HepG2 (cell line): ENCODE data around the gene CFI. TPM values are rescaled to one million over a fixed set of nuclear protein-coding genes. Genes with fewer than 3 reads are reported as not detected.

Experiments
- AKNA ChIP-seq: sonication (generic); formaldehyde crosslinking; IDR thresholded peaks from 2 replicates; pipeline ENCODE4 v1.4.0; 2020; ENCODE audit warnings: missing genetic modification reagents, borderline replicate concordance
- BRCA1 ChIP-seq: sonication (generic); formaldehyde crosslinking; IDR thresholded peaks from 2 replicates; pipeline ENCODE4 v1.4.0; 2020; ENCODE audit warnings: missing genetic modification reagents
- EP300 ChIP-seq, 3 experiments: sonication (generic) in 1 of 3; formaldehyde crosslinking in 1 of 3; IDR thresholded peaks; 2 replicates each; pipeline versions ENCODE4 v1.5.1 to v1.6.1; 2011 to 2020; ENCODE audit warnings: low read depth in 2 of 3, low read length in 2 of 3, borderline replicate concordance in 1 of 3, improper control_type of control experiment in 1 of 3, mild to moderate bottlenecking in 1 of 3, missing genetic modification reagents in 1 of 3, moderate library complexity in 1 of 3
- FOXM1 ChIP-seq: sonication (generic); formaldehyde crosslinking; IDR thresholded peaks from 2 replicates; pipeline ENCODE4 v1.5.0; 2020; ENCODE audit warnings: missing genetic modification reagents
- HDAC2 ChIP-seq: sonication (generic); formaldehyde crosslinking; IDR thresholded peaks from 2 replicates; pipeline ENCODE4 v1.4.0; 2020; ENCODE audit warnings: missing genetic modification reagents
- HINFP ChIP-seq: sonication (generic); formaldehyde crosslinking; IDR thresholded peaks from 2 replicates; pipeline ENCODE4 v1.4.0; 2020; ENCODE audit warnings: low read depth, mild to moderate bottlenecking, missing genetic modification reagents
- MAF1 ChIP-seq: sonication (generic); formaldehyde crosslinking; IDR thresholded peaks from 2 replicates; pipeline ENCODE4 v1.5.0; 2020; ENCODE audit warnings: missing genetic modification reagents, borderline replicate concordance
- MED1 ChIP-seq: sonication (generic); formaldehyde crosslinking; IDR thresholded peaks from 2 replicates; pipeline ENCODE4 v1.4.0; 2020; ENCODE audit warnings: missing genetic modification reagents
- PCBP2 ChIP-seq: fragments of 200-400 bp; formaldehyde crosslinking; optimal IDR thresholded peaks from 2 replicates; pipeline ENCODE3; 2018; ENCODE audit warnings: low read length, low read depth; ENCODE audit not compliant: poor library complexity, severe bottlenecking
- POGZ ChIP-seq: sonication (generic); formaldehyde crosslinking; IDR thresholded peaks from 2 replicates; pipeline ENCODE4 v1.4.0; 2020; ENCODE audit warnings: mild to moderate bottlenecking, missing genetic modification reagents
- YEATS4 ChIP-seq: sonication (generic); formaldehyde crosslinking; IDR thresholded peaks from 2 replicates; pipeline ENCODE4 v1.4.0; 2020; ENCODE audit warnings: missing genetic modification reagents, borderline replicate concordance
- YY1 ChIP-seq: IDR thresholded peaks from 2 replicates; pipeline ENCODE4 v1.6.1; 2011; ENCODE audit warnings: low read length, low read depth, moderate library complexity, mild to moderate bottlenecking; ENCODE audit not compliant: insufficient read depth, insufficient replicate concordance
- ZNF101 ChIP-seq: sonication (generic); formaldehyde crosslinking; IDR thresholded peaks from 2 replicates; pipeline ENCODE4 v1.4.0; 2020; ENCODE audit warnings: mild to moderate bottlenecking, low read depth, missing genetic modification reagents, borderline replicate concordance
- ZNF468 ChIP-seq: sonication (generic); formaldehyde crosslinking; IDR thresholded peaks from 2 replicates; pipeline ENCODE4 v1.8.0; 2022; ENCODE audit warnings: mild to moderate bottlenecking, moderate library complexity, missing genetic modification reagents
- ZNF781 ChIP-seq: sonication (generic); formaldehyde crosslinking; IDR thresholded peaks from 2 replicates; pipeline ENCODE4 v1.5.1; 2020; ENCODE audit warnings: borderline replicate concordance, mild to moderate bottlenecking, missing genetic modification reagents; ENCODE audit errors: not compliant biosample characterization
- polyA plus RNA-seq, 8 experiments: library from polyadenylated mRNA; depleted of rRNA in 3 of 8; stranded (reverse) in 7 of 8; unstranded in 1 of 8; fragments of >200 nt; fragmentation: Illumina TruSeq in 4 of 8; extraction: Trizol in 4 of 8; gene quantifications; 2 replicates each; pipeline versions ENCODE4 v1.2.1 to v1.2.3, GENCODE V29; 2011 to 2016; ENCODE audit warnings: low read depth in 4 of 8, missing spikeins in 1 of 8, mixed read lengths in 1 of 8; ENCODE audit not compliant: insufficient read depth in 1 of 8
- total RNA-seq, 5 experiments: library from RNA; depleted of rRNA; stranded (reverse); fragments of >200 nt; fragmentation: Illumina TruSeq; extraction: Trizol; gene quantifications; 2 replicates each; pipeline ENCODE4 v1.2.3, GENCODE V29; 2016; ENCODE audit warnings: low read depth in 1 of 5
- TF ChIP-seq, protein P1 (sequence below): sonication (generic); formaldehyde crosslinking; IDR thresholded peaks from 2 replicates; pipeline ENCODE4 v1.4.0; 2020; ENCODE audit warnings: missing genetic modification reagents
- TF ChIP-seq, protein P2 (sequence below): sonication (generic); formaldehyde crosslinking; IDR thresholded peaks from 2 replicates; pipeline ENCODE4 v1.8.1; 2023; ENCODE audit warnings: mild to moderate bottlenecking, missing genetic modification reagents

CFI gene
- total and polyA plus RNA-seq, 2 of the 13 experiments (the other 11 are each of a cell fraction or from before 2014, with no cell fraction given) = 284 to 337 TPM

GRCh38 chr4:109702950-109703663 is 98.7 kb downstream of the CFI start, which contains the start of gene CASP6 (continued):
- TF ChIP-seq MAF1 (0 out of 2 replicates have a peak, but pooled peaks have one; percentile 33), YEATS4 (CRISPR knock-in tag) (no peak), YY1 (no peak), MED1 (peak; percentile 33; the same call in 1 of the 2 replicates), ZNF101 (no peak), FOXM1 (CRISPR knock-in tag) (no peak), PCBP2 (no peak), AKNA (CRISPR knock-in tag) (no peak), HINFP (CRISPR knock-in tag) (no peak), ZNF468 (CRISPR knock-in tag) (no peak), EP300 (IDR thresholded peaks at IDR 0.05; ENCODE audit: low read depth in 2 of 2, low read length in 2 of 2) (no peak), EP300 (CRISPR knock-in tag; IDR thresholded peaks at IDR 0.05; ENCODE audit: borderline replicate concordance) (no peak), BRCA1 (CRISPR knock-in tag) (no peak), HDAC2 (CRISPR knock-in tag) (peak; percentile 34; the same call in 1 of the 2 replicates), POGZ (CRISPR knock-in tag) (0 out of 2 replicates have a peak, but pooled peaks have one; percentile 27), ZNF781 (CRISPR knock-in tag) (no peak)
- TF ChIP-seq, protein P1, sequence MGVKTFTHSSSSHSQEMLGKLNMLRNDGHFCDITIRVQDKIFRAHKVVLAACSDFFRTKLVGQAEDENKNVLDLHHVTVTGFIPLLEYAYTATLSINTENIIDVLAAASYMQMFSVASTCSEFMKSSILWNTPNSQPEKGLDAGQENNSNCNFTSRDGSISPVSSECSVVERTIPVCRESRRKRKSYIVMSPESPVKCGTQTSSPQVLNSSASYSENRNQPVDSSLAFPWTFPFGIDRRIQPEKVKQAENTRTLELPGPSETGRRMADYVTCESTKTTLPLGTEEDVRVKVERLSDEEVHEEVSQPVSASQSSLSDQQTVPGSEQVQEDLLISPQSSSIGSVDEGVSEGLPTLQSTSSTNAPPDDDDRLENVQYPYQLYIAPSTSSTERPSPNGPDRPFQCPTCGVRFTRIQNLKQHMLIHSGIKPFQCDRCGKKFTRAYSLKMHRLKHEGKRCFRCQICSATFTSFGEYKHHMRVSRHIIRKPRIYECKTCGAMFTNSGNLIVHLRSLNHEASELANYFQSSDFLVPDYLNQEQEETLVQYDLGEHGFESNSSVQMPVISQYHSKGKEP (CRISPR knock-in tag) = no peak
- TF ChIP-seq, protein P2, sequence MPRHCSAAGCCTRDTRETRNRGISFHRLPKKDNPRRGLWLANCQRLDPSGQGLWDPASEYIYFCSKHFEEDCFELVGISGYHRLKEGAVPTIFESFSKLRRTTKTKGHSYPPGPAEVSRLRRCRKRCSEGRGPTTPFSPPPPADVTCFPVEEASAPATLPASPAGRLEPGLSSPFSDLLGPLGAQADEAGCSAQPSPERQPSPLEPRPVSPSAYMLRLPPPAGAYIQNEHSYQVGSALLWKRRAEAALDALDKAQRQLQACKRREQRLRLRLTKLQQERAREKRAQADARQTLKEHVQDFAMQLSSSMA (CRISPR knock-in tag) = no peak
